ENCODE results near the gene LDHAL6B.
A peak's percentile ranks its signal among the peaks of the same experiment; 100 is the strongest.

Gene LDHAL6B

GRCh38 chr15:59227021-59227420 lies 20.4 kb downstream of the LDHAL6B start:
- Histone ChIP-seq H3K36me3 (peaks cover 18 to 49% (median 32%) of the 10 kb centered on the region in 3 donors), H3K4me3 (no peak overlapping the region), H3K9me3 (no peaks in the 10 kb centered on the region), H3K27ac (no peak overlapping the region), H3K4me1 (peaks cover 0 to 53% (median 28%) of the 10 kb centered on the region in 4 donors), H3K27me3 (no peaks in the 10 kb centered on the region)
- TF ChIP-seq, protein P1, sequence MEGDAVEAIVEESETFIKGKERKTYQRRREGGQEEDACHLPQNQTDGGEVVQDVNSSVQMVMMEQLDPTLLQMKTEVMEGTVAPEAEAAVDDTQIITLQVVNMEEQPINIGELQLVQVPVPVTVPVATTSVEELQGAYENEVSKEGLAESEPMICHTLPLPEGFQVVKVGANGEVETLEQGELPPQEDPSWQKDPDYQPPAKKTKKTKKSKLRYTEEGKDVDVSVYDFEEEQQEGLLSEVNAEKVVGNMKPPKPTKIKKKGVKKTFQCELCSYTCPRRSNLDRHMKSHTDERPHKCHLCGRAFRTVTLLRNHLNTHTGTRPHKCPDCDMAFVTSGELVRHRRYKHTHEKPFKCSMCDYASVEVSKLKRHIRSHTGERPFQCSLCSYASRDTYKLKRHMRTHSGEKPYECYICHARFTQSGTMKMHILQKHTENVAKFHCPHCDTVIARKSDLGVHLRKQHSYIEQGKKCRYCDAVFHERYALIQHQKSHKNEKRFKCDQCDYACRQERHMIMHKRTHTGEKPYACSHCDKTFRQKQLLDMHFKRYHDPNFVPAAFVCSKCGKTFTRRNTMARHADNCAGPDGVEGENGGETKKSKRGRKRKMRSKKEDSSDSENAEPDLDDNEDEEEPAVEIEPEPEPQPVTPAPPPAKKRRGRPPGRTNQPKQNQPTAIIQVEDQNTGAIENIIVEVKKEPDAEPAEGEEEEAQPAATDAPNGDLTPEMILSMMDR (IDR thresholded peaks at IDR 0.05) = no peak
- intact Hi-C loops (cut with DNase I; ENCODE audit: low total_unique reads) = no loop called here
- no peak for DNase-seq

DNA sequence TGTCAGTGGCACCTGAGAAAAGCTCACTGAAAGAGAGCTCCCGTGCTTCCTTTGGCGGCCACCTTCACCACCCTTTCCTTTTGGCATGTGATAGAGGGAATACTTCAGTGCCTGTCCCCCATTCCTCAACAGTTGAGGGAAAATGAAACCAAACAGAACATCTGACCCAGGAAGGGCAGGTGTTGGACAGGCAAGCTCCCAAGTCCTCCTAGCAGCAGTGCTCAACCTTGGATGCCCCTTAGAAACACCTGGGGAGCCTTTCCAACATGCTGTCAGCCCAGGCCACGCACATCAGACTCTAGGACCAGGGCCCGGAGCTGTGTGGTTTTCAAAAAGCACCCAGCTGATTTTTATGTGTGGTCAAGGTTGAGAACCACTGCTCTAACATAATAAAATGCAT lies 22.4 kb downstream of the LDHAL6B start:
- Histone ChIP-seq H3K4me1 (peaks cover 0 to 47% (median 18%) of the 10 kb centered on the region in 4 donors), H3K27ac (no peak overlapping the region), H3K4me3 (no peak overlapping the region), H3K27me3 (no peaks in the 10 kb centered on the region), H3K36me3 (peaks cover 11 to 36% (median 25%) of the 10 kb centered on the region in 3 donors), H3K9me3 (no peaks in the 10 kb centered on the region)
- intact Hi-C loops (cut with DNase I; ENCODE audit: low total_unique reads) = no loop called here
- TF ChIP-seq, protein P1 (IDR thresholded peaks at IDR 0.05) = no peak
- no peak for DNase-seq

- Histone ChIP-seq H3K27ac (no peak overlapping the region), H3K36me3 (peaks cover 6 to 31% (median 21%) of the 10 kb centered on the region in 3 donors), H3K9me3 (no peaks in the 10 kb centered on the region), H3K4me1 (peaks cover 0 to 42% (median 16%) of the 10 kb centered on the region in 4 donors), H3K27me3 (no peaks in the 10 kb centered on the region), H3K4me3 (no peak overlapping the region)
- TF ChIP-seq, protein P1 (IDR thresholded peaks at IDR 0.05) = no peak
- no peak for DNase-seq
- intact Hi-C loops (cut with DNase I; ENCODE audit: low total_unique reads) = no loop called here
These were observed 22.8 kb downstream of the LDHAL6B start for GRCh38 chr15:59229453-59229852.

DNA sequence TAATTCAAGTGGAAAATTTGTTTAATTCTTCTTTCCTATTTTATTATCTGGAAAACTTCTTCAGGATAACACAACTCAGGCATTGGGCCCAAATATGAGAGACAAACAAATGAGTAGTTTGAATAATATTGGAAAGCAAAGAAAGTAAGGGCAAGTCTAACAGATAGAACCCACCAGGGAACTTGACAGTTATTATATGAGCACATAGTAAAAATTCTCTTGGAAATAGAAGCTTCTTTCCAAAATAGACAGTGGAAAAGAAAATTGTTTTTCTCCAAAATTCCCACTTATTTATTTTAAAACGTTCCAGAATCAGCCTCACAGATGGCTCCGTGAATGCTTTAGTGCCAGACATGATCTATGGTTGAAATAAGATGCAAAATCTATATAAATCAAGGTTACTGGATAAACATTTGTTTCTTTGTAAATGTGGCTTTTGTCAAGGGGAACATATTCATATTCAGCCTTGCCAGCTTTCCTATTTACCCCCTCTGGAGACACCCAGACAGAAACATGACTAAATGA lies 23.9 kb downstream of the LDHAL6B start:
- intact Hi-C loops (cut with DNase I; ENCODE audit: low total_unique reads) = no loop called here

GRCh38 chr15:59232476-59232875 lies 25.8 kb downstream of the LDHAL6B start:
- Histone ChIP-seq H3K9me3 (no peaks in the 10 kb centered on the region), H3K27ac (peak overlapping the region; percentile 54 to 64)
- no peak for DNase-seq

More for the DNA sequence above, 23.9 kb downstream of the LDHAL6B start:
- Histone ChIP-seq H3K4me3 (no peak overlapping the region), H3K9me3 (no peaks in the 10 kb centered on the region), H3K27ac (peak overlapping the region; percentile 54 to 64), H3K4me1 (peaks cover 0 to 35% (median 13%) of the 10 kb centered on the region in 4 donors), H3K36me3 (peaks cover 0 to 28% (median 14%) of the 10 kb centered on the region in 3 donors), H3K27me3 (no peaks in the 10 kb centered on the region)
- TF ChIP-seq, protein P1 (IDR thresholded peaks at IDR 0.05) = no peak
- no peak for DNase-seq

More at GRCh38 chr15:59232476-59232875, 25.8 kb downstream of the LDHAL6B start:
- intact Hi-C loops (cut with DNase I; ENCODE audit: low total_unique reads) = no loop called here
- no peak overlapping the region for H3K4me3 ChIP-seq
- peaks cover 0 to 16% (median 4%) of the 10 kb centered on the region in 3 donors for H3K36me3 ChIP-seq
- TF ChIP-seq, protein P1 (IDR thresholded peaks at IDR 0.05) = no peak
- H3K27me3 ChIP-seq = no peaks in the 10 kb centered on the region
- H3K4me1 ChIP-seq = peaks cover 0 to 47% (median 22%) of the 10 kb centered on the region in 4 donors
